OCI-LY1 (cell line): ENCODE measurements around the gene CXXC5.

Source experiments
- H2AFZ ChIP-seq: fragments of 200-600 bp; sonication (generic), shearing (Covaris generic); 2 replicates; pipeline ENCODE4 v1.6.0; 2014; ENCODE audit warnings: antibody characterized with exemption, mild to moderate bottlenecking, low read length
- H3F3A ChIP-seq: fragments of 200-600 bp; sonication (generic), shearing (Covaris generic); 2 replicates; pipeline ENCODE4 v1.6.0; 2014; ENCODE audit warnings: mild to moderate bottlenecking, antibody characterized with exemption, low read length, moderate library complexity; ENCODE audit not compliant: insufficient read depth
- H3K27ac ChIP-seq: fragments of 200-600 bp; sonication (generic); 2 replicates; pipeline ENCODE4 v1.5.1; 2014; ENCODE audit warnings: low read length, mixed run types, mild to moderate bottlenecking, low read depth; ENCODE audit not compliant: poor library complexity, severe bottlenecking
- H3K27me3 ChIP-seq: fragments of 200-600 bp; sonication (generic); 2 replicates; pipeline ENCODE4 v1.6.0; 2014; ENCODE audit warnings: antibody characterized with exemption, mild to moderate bottlenecking, low read length, moderate library complexity; ENCODE audit not compliant: insufficient read depth
- H3K36me3 ChIP-seq: fragments of 200-600 bp; sonication (generic); 2 replicates; pipeline ENCODE4 v1.6.1; 2014; ENCODE audit warnings: mild to moderate bottlenecking, antibody characterized with exemption, low read length, moderate library complexity, mixed read lengths; ENCODE audit not compliant: insufficient read depth
- H3K4me1 ChIP-seq: fragments of 200-600 bp; sonication (generic); 2 replicates; pipeline ENCODE4 v1.5.1; 2014; ENCODE audit warnings: mild to moderate bottlenecking, low read length, moderate library complexity; ENCODE audit not compliant: insufficient read depth, severe bottlenecking
- H3K4me2 ChIP-seq: fragments of 200-600 bp; sonication (generic), shearing (Covaris generic); 2 replicates; pipeline ENCODE4 v1.6.1; 2014; ENCODE audit warnings: low read length
- H3K4me3 ChIP-seq: fragments of 200-600 bp; sonication (generic); 2 replicates; pipeline ENCODE4 v1.5.1; 2014; ENCODE audit warnings: low read length, low read depth, mild to moderate bottlenecking, mixed read lengths; ENCODE audit not compliant: poor library complexity, severe bottlenecking
- H3K79me2 ChIP-seq: fragments of 200-600 bp; shearing (Covaris generic); 2 replicates; pipeline ENCODE4 v1.6.1; 2016; ENCODE audit warnings: mixed run types, low read length, mixed read lengths; ENCODE audit not compliant: insufficient read depth
- H3K9ac ChIP-seq: fragments of 200-600 bp; sonication (generic), shearing (Covaris generic); 2 replicates; pipeline ENCODE4 v1.6.1; 2014; ENCODE audit warnings: mild to moderate bottlenecking, low read length, mixed read lengths
- H3K9me2 ChIP-seq: fragments of 200-600 bp; sonication (generic), shearing (Covaris generic); 2 replicates; pipeline ENCODE4 v1.6.1; 2014; ENCODE audit warnings: low read depth, mild to moderate bottlenecking, low read length, mixed read lengths
- H3K9me3 ChIP-seq: fragments of 200-600 bp; shearing (Covaris generic); 2 replicates; pipeline ENCODE4 v1.6.1; 2014; ENCODE audit warnings: low read length, mixed read lengths
- H4K20me1 ChIP-seq: fragments of 200-600 bp; sonication (generic), shearing (Covaris generic); 2 replicates; pipeline ENCODE4 v1.6.0; 2016; ENCODE audit warnings: mild to moderate bottlenecking, low read length; ENCODE audit not compliant: insufficient read depth
- CTCF ChIP-seq: fragments of 200-600 bp; sonication (generic), shearing (Covaris generic); IDR thresholded peaks from 2 replicates; pipeline ENCODE4 v1.5.1; 2017; ENCODE audit warnings: mild to moderate bottlenecking, antibody characterized with exemption, low read length, moderate library complexity, mixed read lengths
- EZH2 ChIP-seq: fragments of 200-600 bp; sonication (generic), shearing (Covaris generic); IDR thresholded peaks from 2 replicates; pipeline ENCODE4 v1.8.0; 2017; ENCODE audit warnings: borderline replicate concordance, mixed run types, mild to moderate bottlenecking, antibody characterized with exemption, low read length, moderate library complexity, mixed read lengths

The CXXC5 gene

GRCh38 chr5:139634028-139634325 lies 14.2 kb upstream of the CXXC5 start:
- Histone ChIP-seq H3K79me2 (no peaks in the 10 kb centered on the region), H3K27ac (peak overlapping the region; percentile 98), H3K36me3 (peaks cover 4% of the 10 kb centered on the region; the same call in 1 of the 2 replicates), H3K4me3 (no peak overlapping the region), H3K4me2 (no peak overlapping the region), H3F3A (0 out of 2 replicates have a peak, but pooled peaks cover 6% of the 10 kb centered on the region), H3K4me1 (peaks cover 59% of the 10 kb centered on the region), H2AFZ (no peak overlapping the region), H3K9me2 (no peaks in the 10 kb centered on the region), H4K20me1 (no peaks in the 10 kb centered on the region), H3K27me3 (no peaks in the 10 kb centered on the region), H3K9me3 (no peaks in the 10 kb centered on the region), H3K9ac (peak overlapping the region; percentile 20; the same call in 1 of the 2 replicates)
- TF ChIP-seq CTCF (no peak), EZH2 (no peak)

GRCh38 chr5:139634541-139634940 lies 13.6 kb upstream of the CXXC5 start:
- Histone ChIP-seq H2AFZ (no peak overlapping the region), H3K79me2 (no peaks in the 10 kb centered on the region), H3K4me1 (peaks cover 65% of the 10 kb centered on the region), H3K9me2 (no peaks in the 10 kb centered on the region), H3K36me3 (no peaks in the 10 kb centered on the region), H3K9ac (no peak overlapping the region; the same call in 1 of the 2 replicates), H3K27me3 (no peaks in the 10 kb centered on the region), H3K4me2 (no peak overlapping the region), H3K27ac (peak overlapping the region; percentile 98), H4K20me1 (no peaks in the 10 kb centered on the region), H3K9me3 (no peaks in the 10 kb centered on the region), H3F3A (0 out of 2 replicates have a peak, but pooled peaks cover 6% of the 10 kb centered on the region), H3K4me3 (no peak overlapping the region)
- TF ChIP-seq EZH2 (no peak), CTCF (no peak)

GRCh38 chr5:139635191-139635590 lies 13.0 kb upstream of the CXXC5 start:
- Histone ChIP-seq H4K20me1 (no peaks in the 10 kb centered on the region), H3K4me3 (no peak overlapping the region), H2AFZ (no peak overlapping the region), H3K4me2 (peak overlapping the region; percentile 98; the same call in 1 of the 2 replicates), H3K9me3 (no peaks in the 10 kb centered on the region), H3K9me2 (no peaks in the 10 kb centered on the region), H3K4me1 (peaks cover 67% of the 10 kb centered on the region), H3K27me3 (no peaks in the 10 kb centered on the region), H3K9ac (peak overlapping the region; percentile 60; the same call in 1 of the 2 replicates), H3F3A (0 out of 2 replicates have a peak, but pooled peaks cover 6% of the 10 kb centered on the region), H3K27ac (peak overlapping the region; percentile 98), H3K36me3 (no peaks in the 10 kb centered on the region), H3K79me2 (no peaks in the 10 kb centered on the region)
- TF ChIP-seq EZH2 (no peak), CTCF (no peak)
